LNCAP (cell line): ENCODE results near the gene NUP50.

Experiments used
- CTCF ChIP-seq: fragments of 450-650 bp; IDR thresholded peaks from 2 replicates; pipeline ENCODE4 v1.5.1; 2017; ENCODE audit warnings: mild to moderate bottlenecking

Gene NUP50

DNA sequence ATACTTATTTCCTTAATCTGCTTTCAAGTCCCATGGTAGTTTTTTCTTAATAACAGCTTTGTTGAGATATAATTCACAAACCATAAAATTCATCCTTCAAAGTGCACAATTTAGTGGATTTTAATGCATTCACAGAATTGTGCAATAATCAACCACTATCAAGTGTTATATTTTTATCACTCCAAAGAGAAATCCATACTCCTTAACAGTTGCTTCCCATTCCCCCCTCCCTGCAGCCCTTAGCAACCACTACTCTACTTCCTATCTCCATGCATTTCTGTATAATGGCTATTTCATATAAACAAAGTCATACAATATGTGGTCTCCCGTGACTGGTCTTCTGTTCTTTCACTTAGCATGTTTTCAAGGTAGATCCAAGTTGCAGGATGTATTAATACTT, 18.8 kb upstream of the NUP50 start:
- no peak for TF ChIP-seq CTCF

DNA sequence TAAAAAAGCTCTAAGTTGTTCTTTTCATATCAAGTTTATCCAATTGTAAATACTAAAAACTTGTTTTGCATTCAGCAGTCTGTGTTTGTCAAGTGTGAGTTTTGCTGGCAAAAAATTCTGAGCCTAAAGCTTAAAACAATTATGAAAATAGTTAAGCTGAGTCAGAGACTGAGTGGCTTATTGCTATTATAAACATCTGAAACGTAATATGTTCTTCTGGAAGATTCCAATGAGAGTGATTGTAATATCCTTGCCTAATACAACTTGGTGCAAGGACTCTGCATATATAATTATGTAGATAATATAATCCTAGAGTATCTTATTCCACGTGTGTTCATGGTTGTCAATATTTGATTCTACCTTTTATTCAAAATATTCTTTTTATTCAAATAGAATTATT, 14.1 kb upstream of the NUP50 start:
- TF ChIP-seq CTCF, result no peak

- TF ChIP-seq CTCF, result no peak
Observed at GRCh38 chr22:45150139-45150538, 13.6 kb upstream of the NUP50 start.

GRCh38 chr22:45151503-45151902, 12.2 kb upstream of the NUP50 start:
- no peak for TF ChIP-seq CTCF

DNA sequence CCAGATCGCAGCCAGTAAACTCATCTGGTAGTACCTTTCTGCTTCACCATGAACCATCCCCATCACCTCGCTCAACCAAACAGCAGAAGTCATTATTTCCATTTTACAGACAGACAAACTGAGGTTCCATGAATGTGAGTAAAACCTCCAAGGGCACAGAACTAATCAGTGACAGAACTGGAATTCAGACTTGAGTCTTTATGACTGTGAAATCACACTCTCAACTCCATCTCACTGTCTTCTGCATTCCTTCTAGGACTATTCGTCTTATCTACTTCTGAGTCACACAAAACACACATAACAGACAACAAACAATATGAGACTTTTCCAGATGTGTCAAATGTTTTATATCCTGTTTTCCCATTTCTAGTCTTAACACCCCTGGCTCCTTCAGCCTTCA, 9.3 kb upstream of the NUP50 start:
- TF ChIP-seq CTCF, result no peak

GRCh38 chr22:45155050-45155840, 8.5 kb upstream of the NUP50 start:
- TF ChIP-seq CTCF, result no peak

DNA sequence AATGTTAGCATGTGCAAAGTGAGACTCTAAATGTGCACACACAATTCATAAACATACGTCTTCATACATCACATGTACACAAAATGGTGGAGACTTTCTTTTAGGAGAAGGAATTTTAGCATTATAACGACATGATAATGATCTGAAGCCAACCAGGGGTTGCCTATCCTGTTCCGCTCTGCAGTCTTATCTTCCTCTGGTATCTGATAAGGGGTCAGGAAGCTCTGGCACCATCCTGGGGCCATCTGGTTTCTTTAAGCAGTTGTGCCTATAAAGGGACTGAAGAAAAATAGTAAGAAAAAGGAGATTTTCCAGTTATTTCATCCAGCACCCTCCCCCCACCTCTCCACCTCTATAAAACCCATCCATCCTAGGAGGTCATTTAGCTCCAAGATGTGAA, 5.8 kb upstream of the NUP50 start:
- no peak for TF ChIP-seq CTCF
